GDM1 (cell line): ENCODE measurements around the gene OSBPL2.

Source experiments
- DNase-seq: peaks from one replicate; lab custom pipeline; 2025; lab: John Stamatoyannopoulos, UW

The OSBPL2 gene

DNA sequence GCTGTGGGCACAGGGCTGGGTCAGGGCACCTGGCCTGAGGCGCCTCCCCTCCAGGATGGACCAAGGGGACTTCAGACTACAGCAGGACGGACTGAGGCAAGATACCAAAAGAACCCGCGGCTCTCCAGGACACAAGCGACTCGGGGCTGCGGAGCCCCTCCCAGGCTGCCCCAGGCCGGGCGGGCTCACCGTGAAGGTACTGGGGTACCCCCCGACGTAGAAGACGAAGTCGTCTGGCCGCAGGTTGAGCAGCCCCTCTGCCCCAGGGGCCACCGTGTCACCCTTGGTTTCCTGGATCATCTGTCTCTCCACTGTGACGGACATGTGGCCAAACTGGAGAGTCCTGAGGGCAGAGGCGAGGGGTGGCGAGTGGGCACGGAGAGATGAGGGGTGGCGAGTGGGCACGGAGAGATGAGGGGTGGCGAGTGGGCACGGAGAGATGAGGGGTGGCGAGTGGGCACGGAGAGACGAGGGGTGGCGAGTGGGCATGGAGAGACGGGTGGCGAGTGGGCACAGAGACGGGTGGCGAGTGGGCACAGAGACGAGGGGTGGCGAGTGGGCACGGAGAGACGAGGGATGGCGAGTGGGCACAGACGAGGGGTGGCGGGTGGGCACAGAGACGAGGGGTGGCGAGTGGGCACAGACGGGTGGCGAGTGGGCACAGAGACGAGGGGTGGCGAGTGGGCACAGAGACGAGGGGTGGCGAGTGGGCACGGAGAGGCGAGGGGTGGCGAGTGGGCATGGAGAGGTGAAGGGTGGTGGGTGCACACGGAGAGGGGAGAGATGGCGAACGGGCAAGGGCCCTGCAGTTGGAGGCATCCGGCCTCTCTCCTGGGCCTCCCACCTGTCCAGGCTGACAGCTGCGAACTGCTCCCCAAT, 75.4 kb downstream of the OSBPL2 start:
- no peak for DNase-seq

DNA sequence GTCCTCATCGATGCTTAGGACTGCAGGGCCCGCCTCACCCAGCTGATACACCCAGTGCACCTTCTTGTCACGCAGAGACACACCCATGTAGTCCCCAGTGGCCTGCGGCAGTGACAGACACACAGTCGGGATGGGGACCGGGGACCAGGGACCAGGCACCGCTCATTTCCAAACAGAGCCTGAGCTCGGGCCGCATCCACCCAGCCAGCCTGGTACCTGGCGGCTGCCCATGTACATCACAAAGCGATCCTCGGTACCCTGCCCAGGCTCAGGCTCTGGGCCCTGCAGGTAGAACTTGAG, 76.0 kb downstream of the OSBPL2 start:
- no peak for DNase-seq

DNA sequence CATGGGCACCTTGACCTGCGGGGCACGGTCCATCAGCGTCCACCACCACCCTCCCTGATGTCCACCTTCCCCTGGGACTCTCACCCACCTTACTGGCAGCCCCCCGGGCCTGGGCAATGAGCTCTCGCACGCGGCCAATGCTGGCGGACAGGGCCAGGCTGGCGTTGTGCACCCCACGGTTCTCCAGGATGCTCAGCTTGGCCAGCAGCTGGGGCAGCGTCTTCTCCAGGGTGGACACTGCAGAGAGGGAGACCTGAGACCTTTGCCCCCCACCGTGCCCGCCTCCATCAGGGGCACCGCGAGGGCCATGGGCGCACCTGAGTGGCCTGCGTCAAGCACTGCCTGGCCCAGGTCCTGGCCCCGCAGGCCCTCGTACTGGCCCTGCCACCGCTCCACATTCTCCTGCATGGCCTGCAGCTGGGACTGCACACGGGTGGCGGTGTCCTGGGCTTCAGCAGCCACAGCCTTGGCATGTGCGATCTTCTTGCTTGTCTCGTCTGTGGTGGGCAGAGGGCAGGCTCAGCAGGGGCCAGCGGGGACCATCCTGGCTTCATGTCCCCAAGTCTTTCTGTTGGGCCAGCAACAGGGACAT, 76.5 kb downstream of the OSBPL2 start:
- DNase-seq: no peak

DNA sequence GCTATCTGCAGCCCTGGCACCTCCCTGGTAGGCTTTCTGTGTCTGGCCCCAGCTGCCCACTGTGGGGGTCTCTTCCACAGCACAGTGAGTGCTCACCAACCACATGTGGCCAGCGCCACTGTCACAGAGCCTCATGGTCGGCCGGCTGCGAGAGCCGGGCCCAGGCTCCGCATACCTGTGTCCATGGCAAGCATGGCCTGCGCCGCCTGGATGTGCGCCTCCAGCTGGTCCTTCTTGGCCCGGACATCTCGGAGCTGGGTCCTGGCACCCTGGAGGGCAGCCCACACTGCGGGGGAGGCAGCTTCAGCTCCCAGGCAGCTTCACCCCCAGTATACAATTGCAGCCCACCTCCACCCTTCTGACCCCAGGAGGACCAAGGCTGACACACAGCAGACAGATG, 77.5 kb downstream of the OSBPL2 start:
- no peak for DNase-seq

DNA sequence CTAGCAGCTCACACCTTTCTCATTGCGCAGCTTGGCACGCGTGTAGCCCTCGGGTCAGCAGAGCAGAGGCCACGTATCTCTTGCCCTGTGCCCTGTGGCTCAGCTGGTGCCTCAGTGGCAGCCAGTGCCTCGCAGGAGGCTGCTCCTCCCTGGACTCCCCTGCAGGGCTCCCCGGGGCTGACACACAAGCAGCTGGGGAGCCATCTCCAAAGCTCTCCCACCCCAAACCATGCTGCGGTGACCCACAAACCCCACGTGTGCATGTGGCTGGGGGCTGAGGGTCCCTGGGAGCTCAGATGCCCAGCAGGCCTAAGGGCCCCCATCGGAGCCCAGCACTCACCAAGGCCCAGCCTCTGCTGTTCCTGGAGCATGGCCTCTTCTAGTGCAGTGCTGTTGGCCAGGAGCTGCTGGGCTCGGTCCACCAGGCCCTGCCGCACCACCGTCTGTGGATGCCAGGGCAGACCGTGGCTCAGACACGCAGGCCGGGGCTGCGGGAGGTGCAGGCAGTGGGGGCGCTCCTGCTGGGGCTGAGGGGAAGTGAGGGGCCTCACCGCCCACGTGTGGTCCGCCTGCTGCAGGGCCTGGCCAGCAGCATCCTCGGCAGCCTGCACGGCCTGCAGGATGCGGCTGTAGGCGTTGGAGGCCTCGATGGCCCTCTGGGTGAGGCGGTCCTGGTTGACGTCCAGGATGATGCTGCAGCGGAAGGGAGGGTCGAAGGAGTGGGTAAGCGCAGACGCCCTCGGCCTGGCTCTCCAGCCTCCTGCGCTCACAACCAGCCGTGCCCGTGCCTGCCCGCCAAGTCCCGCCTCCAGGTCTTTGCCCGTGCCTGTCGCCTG, 78.2 kb downstream of the OSBPL2 start:
- DNase-seq: no peak

DNA sequence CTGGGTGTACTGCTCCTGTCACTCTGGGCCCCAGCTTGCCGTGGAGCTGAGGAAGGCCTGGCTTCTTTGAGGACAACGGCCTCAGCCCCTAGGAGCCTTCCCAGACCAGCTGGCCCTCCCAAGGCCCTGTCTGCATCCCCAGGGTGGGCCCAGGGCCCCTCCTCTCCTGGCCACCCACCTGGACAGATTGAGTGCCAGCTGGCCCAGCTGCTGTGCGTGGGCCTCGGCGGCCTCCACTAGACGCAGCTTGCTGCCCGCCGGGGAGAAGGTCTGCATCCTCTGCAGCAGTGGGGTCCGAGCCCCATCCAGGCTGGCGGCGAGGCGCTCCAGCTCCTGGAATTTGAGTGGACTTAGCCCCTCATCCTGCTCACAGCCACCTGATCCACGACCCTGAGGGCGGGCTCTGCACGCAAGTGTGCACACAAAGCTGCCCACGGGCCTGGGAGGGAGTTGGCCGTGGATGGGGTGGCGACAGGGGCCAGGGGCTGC, 78.9 kb downstream of the OSBPL2 start:
- DNase-seq: no peak

DNA sequence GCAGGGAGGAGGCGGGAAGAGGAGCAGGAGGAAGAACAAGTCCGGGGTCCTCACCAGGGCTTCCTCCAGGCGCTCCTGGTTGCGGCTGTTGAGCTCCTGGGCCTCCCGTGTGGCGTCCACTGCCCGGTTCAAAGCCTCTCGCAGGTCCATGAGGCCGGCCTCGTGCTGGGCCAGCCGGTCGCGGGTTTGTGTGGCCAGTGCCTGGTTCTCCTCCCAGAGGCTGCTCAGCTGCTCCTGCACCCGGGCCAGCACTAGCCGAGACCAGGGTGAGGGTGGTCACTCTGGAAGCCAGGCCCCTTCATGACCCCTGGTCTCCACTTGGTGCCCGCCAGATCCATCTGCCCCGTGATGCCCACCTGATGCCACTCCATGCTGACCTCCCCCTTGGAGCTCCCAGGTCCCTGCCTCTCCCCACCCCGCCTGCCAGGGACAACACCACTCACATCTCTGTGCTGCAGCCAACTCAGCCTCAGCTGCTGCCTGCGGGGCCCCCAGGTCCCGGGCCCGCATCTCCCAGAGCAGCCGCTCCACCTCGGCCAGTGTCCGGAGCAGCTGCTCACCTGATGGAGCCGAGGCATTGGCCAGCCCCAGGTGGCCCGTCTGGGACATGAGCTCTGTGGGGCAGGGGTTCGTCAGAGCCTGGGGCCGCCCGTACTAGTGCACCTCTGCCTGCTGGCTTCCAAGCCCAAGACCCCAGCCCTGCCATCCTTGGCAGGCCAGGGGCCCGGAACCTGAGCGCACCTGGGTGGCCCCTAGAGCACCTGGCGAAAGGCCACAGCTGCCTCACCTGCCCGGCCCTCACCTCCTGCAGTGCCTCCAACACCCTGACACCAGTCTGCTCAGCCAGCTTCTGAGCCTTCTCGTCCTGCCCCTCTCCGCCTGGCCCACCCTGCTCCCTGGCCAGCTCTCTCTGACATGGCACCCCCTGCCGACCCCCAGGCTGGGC, 80.4 kb downstream of the OSBPL2 start:
- DNase-seq: no peak

DNA sequence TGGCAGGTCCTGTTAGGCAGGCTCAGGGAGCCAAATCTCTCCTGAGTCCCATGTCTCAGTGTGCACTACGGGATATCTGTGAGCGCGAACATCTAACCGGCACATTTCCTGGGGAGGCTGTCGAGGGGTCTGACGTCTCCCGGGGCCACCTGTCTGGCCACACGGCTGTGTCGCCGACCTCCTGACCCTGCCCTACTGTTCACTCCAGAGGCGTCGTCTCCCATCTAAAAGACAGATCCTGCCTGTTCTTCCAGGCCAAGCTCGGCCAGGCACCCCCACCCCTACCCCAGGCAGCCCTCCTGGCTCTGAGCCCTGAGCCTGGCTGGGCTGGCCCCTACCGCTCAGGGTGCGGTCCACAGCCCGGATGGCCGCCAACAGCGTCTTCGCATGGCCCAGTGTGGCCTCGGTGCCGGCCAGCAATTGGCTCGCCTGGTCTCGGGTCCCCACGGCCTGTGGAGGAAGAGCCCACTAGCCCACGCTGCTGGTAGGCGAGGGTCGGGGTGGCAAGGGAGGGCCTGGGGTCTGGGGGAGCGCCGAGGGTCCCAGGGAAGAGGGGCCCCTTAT, 81.1 kb downstream of the OSBPL2 start:
- no peak for DNase-seq

DNA sequence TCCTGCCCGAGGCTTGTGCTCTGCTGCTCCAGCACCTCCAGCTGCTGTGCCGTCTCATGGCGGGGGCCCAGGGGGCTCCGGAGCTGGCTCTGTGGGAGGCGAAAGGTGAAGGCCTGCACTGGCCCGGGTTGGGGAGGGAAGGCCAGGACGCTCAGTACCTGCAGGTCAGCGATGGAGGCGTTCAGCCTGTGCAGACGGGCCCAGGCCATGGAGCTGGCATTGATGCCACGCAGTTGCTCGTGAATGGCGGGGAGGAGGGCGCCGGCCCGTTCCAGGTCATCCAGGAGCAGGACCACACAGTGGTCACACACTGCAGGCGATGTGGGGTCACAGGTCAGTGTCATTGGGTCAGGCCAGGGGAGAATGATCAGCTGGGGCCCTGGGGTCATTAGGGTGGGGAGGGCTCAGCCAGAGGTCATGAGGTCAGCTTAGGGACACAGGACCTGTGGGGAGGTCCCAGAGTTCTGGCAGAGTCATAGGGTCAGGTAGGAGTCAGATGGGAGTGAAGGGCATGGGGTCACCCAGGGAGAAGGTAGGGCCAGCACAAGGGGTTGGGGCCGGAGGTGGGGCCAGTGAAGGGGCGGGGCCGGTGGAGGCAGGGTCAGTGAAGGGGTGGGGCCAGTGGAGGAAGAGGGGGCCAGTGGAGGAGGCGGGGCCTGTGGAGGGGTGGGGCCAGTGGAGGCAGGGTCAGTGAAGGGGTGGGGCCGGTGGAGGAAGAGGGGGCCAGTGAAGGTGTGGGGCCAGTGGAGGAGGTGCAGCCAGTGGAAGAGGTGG, 82.4 kb downstream of the OSBPL2 start:
- DNase-seq: no peak

DNA sequence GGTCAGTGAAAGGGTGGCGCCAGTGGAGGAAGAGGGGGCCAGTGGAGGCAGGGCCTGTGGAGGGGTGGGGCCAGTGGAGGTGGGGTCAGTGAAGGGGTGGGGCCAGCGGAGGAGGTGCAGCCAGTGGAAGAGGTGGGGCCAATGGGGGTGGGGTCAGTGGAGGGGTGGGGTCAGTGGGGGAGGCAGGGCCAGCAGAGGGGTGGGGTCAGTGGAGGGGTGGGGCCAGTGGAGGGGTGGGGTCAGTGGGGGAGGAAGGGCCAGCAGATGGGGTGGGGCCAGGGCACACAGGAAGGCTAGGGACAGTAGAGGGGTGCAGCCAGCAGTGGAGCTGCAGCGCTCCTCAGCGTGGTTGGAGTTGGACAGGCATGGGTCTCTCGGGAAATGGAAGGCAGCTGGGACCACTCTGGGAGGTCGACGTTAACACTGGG, 83.2 kb downstream of the OSBPL2 start:
- DNase-seq: no peak

DNA sequence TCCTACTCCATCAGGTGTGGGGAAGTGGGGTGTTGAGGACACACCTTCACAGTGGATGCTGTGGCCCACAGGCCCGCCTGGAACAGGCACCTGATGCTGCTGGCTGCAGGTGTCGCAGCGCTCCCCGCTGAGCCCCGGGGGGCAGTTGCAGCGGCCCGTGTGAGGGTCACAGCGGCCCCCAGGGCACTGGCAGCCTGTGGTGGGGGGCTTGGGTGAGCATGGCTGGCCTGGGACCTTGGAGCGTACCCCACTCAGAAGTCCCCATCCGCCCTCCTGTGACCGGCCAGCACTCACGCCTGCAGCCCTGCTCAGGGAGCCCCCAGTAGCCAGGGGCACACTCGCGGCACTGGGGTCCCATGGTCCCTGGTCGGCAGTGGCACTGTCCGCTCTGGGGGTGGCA, 83.7 kb downstream of the OSBPL2 start:
- DNase-seq: no peak

DNA sequence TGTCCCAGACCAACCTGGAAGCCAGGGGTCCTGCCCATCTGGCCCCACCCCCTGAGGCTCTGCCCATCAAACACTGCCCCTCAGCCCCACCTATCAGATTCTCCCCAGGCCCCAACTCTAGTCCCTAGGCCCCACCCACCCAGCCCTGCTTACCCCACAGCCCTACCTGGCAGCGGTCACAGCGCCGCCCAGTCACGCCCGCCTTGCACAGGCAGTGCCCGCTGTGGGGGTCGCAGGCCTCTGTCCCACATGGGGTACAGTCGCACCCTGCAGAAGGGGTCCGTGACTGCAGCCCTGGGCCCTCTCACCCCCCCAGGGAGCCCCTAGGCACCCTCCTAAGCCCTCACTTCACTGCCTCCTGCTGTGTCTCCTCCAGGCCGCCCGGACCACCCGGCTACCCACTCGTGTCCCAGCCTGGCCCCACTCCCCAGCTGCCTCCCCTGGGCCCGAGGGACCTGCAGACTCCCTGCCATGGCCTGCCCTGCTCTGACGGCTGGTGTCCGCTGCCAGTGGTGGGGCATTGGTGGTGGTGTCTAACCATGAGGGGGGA, 84.2 kb downstream of the OSBPL2 start:
- DNase-seq: no peak

DNA sequence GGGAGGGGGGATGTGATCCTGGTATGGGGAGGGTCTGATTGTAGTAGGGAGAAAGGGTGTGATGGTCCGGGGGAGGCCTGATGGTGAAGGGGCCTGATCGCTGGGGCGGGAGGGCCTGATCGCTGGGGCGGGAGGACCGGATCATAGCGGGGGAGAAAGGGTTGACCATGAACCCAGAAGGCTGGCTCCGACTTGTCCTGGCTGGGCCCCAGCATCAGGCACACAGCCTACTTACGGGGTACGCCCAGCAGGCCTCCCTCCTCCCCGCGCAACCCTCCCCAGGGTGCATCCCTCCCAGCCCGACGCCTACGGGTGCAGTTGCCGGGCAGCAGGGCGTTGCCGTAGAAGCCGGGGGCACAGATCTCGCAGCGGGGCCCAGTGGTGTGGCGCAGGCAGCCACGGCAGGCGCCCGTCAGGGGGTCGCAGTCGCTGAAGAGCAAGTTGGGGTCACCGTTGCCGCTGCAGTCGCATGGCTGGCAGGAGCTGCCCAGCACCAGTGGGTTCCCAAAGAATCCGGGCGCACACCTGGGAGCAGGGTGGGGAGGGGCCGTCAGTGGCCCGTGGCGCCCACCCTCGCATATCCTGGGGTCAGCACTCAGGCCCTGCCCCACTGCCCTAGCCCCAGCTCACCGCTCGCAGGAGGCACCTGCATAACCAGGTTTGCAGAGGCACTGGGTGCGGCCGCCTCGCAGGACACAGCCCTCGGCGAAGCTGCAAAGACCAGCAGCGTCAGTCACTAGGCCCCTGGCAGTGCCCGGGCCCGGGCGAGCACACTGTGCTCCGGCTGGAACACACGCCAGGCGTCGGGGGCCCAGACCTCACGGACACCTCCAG, 85.0 kb downstream of the OSBPL2 start:
- DNase-seq: no peak

DNA sequence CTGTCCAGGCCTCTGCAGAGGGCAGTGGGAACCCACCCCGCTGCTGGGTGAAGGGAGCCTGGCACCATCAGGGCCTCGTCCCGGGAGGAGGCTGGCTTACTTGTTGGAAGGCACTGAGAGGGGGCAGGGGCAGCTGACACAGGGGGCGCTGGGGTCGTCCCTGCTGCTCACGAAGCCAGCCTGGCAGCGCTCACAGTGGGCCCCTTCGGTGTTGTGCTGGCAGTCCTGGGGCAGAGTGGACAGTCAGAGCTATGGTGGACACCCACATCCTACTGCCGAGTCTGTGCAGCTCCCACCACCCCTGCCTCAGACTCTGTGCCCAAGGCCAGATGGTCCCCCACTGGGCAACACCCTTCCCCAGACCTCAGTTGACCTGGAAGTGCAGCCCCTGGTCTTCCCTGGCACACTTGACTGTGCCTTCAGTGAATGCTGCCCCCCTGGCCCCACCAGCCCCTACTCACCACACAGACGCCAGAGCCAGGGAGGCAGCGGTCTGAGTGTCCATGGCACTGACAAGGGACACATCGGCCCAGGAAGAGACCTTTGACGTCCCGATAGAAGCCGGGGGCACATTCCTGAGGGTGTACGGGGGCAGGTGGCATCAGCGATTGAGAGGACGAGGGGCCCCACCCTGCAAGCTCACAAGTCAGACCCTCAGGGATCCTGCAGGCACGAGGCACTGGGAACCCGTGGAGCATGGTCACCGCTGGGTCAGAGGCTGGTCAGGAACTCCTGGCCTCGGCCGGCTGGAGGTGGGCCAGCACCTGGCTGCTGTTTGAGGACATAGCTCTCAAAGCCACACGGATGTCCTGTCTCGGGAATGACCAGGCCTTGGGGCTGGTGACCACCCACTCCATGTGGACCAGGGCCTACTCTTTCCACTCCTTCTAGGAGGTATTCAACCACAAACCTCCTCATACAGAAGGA, 85.9 kb downstream of the OSBPL2 start:
- DNase-seq: no peak

DNA sequence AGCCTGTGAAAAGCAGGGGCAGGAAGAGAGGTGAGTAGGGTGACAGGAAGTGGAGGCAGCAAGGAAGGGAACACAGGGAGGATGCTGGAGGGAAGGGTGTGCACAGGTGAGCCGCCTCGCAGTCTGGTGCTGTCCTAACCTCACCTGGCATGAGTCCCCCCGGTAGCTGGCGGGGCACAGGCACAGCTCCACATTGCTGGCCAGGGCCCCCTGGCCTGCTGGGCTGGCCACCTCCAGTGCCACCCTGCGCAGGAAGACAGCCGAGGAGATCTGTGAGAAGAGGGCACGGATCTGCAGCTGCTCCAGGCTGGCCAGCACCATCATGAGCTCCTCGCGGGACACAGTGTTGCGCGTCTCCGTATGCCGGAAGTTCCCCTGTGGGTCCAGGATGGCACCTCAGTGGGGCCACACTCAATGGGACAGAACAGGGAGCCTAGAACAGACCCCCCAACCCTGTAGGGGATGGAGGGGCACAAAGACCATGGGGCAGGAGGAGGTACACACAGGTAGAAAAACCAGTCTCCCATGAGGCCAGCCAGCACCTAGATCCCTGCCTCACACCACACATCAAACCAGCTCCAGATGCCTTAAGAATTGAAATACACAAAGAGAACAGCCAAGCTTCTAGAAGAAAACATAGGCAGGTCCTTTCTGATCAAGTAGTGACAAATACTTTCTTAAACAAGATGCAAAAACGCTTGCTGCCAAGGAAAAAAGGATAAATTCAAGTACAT, 87.0 kb downstream of the OSBPL2 start:
- DNase-seq: no peak

DNA sequence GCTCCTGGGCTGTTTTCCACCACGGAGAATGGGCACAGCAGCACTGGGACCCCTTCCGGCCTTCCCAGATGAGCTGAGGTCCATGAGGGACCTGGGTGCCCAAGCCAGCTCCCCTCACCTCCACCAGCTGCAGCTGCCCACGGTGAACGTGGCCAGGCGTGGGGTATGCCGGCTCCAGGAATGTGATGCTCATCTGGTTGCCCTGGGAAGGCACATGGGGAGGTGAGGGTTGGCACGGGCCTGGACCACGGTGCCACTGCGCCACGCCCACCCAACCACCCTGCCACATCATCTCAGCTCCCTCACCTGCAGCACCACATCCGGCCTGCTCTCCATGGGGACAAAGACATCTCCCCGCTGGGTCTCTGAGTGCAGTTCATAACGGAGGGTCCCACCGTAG, 88.2 kb downstream of the OSBPL2 start:
- DNase-seq: no peak

DNA sequence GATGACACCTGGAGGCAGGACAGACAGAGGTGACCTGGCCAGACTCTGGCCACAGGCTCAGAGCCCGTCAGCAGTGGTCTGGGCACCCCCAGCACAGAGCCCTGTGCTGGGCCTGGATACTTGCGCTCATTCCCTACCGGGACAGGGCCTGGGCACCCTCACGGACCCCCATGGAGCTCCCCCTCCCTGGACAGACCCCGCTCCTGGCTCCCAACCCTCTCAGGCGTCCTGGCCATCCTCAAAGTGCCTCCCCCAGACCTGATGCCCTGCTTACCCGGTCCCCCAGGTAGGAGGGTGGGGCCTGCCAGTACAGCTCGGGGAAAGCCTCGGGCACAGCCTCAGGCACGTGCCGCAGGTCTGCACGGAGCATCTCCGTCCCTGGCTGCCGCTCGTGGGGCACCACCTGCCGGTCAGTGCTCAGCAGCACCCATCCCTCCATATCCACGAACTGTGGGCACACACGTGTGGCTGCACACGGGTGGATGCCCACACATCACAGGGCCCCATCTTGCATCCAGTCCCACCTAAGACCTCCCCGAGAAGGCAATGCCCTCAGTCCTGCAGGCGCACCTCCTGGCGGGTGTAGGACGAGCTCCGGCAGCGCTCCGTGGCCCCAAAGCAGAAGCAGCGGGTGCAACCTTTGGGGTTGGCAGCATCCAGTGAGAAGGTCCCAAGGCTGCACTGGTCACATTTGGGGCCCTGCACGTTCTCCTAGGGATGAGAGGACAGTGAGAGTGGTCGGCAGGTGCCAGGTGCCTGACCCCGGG, 88.8 kb downstream of the OSBPL2 start:
- no peak for DNase-seq
